ENCODE results near the gene PANK2. TPM values are rescaled to one million over a fixed set of nuclear protein-coding genes. Genes with fewer than 3 reads are reported as not detected.

Gene PANK2
- 17.9 and 23.0 TPM in 2 replicates for total RNA-seq

DNA sequence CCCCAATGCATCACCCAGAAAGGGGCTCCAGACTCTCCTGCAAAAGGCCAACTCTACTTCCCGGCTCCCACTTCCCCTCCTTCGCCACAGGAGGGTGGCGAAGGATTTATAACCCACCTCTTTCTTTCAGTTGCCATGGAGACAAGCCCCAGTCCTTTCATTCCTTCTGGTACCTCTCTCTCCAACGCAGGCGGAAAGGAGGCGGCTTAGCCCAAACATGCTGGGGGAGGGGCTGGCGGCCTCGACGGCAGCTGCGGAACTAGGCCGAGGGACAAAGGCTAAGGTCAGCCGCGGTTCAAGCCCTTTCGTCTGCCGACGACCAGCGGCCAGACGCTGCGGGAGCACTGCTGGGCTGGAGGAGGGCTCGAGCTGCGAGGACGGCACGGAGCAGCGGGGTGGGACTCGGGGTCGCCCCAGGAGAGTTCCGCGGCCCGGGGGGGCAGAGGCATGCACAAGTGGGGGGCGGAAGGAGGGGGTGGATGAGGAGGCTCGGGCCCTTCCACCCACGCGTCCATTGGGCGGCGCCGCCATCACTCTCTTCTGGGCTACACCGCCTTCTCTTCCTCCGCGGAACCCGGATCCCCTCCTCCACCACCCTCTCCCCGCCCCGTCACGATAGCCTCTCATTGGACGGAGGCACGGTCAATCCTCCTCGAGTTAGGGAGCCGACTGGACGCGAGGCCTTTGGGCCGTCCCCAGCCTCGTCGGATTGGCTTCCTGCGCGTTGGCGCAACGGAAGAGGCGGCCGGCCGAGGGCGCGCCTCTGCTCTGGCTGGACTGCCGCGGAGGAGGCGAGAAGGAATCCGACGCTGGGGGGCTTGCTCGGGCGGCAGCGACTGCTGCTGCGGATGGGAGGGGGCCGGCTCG, at the start of gene PANK2:
TSS of gene PANK2 (plus strand) at position 766 of the 867 bp plus-strand sequence.

DNA sequence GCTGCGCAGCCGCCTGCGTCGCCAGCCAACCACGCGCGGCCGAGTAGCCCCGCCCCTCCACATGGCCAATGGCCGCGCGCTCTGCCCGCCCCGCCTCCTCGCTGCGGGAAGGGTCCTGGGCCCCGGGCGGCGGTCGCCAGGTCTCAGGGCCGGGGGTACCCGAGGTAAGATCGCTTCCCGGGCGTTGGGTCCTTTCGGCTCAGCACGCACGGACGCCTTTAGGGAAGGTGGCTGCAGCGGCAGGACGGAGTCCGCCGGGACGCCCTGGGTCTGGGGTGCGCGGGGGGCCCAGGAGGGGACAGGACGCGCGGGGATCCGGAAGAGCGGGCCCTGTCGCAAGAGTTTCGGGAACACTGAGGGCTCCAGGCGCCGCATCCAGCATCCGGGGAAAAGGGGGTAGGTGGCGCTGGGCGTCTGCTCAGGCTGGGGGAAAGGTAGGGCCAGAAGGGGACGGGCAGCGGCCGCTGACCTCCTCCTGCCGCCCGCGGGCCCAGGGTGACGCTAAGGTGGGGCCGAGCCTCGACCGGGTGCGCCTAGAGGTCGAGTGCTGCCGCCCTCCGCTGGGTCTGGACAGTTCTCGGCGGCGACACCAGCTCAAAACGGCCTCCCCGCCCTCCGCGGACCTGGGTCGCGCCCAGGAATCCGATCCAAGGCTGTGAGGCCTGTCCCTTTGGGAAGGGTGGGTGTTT, 42.3 kb upstream of the PANK2 start, which contains the start of gene MAVS:
TSS of gene MAVS (plus strand) at position 95 of the 689 bp plus-strand sequence. CDS start 7,791 bp downstream, outside the sequence.

Other genes with a start within 250 kb of the PANK2 start
- gene GFRA4, start 226.0 kb upstream of the PANK2 start, total RNA-seq, result not detected in 2 replicates
- 0.33 and 2.2 TPM in 2 replicates for gene ADAM33, start 207.4 kb upstream of the PANK2 start, total RNA-seq
- not detected in 2 replicates for gene SIGLEC1, start 176.8 kb upstream of the PANK2 start, total RNA-seq
- 0.13 TPM in 1 of 2 replicates, not detected in the other for gene HSPA12B, start 156.7 kb upstream of the PANK2 start, total RNA-seq
- 38.9 and 59.0 TPM in 2 replicates for gene ADISSP, start 121.6 kb upstream of the PANK2 start, total RNA-seq
- gene SPEF1, start 107.9 kb upstream of the PANK2 start, total RNA-seq, result 0.16 and 0.76 TPM in 2 replicates
- 70.2 and 88.3 TPM in 2 replicates for gene CENPB, start 102.6 kb upstream of the PANK2 start, total RNA-seq
- gene CDC25B, start 93.1 kb upstream of the PANK2 start, total RNA-seq, result 54.3 and 72.8 TPM in 2 replicates
- 17.9 and 21.2 TPM in 2 replicates for gene AP5S1, start 68.8 kb upstream of the PANK2 start, total RNA-seq
- 22.0 and 29.4 TPM in 2 replicates for gene MAVS, start 42.6 kb upstream of the PANK2 start, total RNA-seq
- 7.2 and 8.4 TPM in 2 replicates for gene RNF24, start 126.2 kb downstream of the PANK2 start, total RNA-seq

All from mesangial cell (primary cell).